KOPT-K1 (cell line): ENCODE results near the gene UBAP2L.
"Not testable (repeated sequence)": the region's sequence is repeated elsewhere in the genome, so short reads cannot be mapped to it uniquely, and the experiment has no call there.

Experiments
- H3K27ac ChIP-seq: fragments of 200-600 bp; sonication (generic); 2 replicates; pipeline ENCODE4 v1.5.1; 2016; ENCODE audit warnings: antibody characterized with exemption, mild to moderate bottlenecking, low read depth, low read length; ENCODE audit not compliant: poor library complexity, severe bottlenecking
- H3K36me3 ChIP-seq: fragments of 200-600 bp; sonication (generic); 2 replicates; pipeline ENCODE4 v1.5.1; 2017; ENCODE audit warnings: antibody characterized with exemption, mild to moderate bottlenecking, low read length, moderate library complexity; ENCODE audit not compliant: insufficient read depth
- H3K9me3 ChIP-seq: fragments of 200-600 bp; sonication (generic); 2 replicates; pipeline ENCODE4 v1.5.1; 2017; ENCODE audit warnings: antibody characterized with exemption, low read length, mild to moderate bottlenecking; ENCODE audit not compliant: insufficient read depth, poor library complexity, severe bottlenecking

The UBAP2L gene

GRCh38 chr1:154190550-154190949 is 30.2 kb upstream of the UBAP2L start:
- Histone ChIP-seq H3K27ac (no peak overlapping the region), H3K9me3 (no peaks in the 10 kb centered on the region)

DNA sequence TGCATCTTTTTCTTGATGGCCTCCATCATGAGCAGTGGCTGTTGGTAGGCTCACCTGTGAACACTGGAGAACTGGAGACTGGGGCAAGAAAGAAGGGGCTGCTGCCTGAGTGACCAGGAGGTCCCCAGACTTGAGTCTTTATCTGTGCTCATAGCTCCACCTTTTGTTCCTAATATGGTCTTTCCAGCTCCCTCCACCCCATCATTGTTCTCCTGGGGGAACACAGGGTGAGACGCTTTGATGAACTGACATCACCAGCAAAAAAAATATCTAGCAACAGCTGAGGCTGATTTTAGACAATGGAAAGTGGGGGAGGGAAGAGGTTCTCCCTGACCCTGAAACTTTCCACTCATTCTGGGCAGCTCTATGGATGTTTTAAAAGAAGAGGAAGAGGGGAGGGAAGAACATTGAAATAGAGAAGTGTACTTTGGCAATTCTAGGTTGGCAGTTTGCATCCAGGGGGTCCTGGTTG is 28.7 kb upstream of the UBAP2L start, which contains the start of gene TPM3:
Gene TPM3, minus strand, starts transcription at position 111 of the 472 bp plus-strand sequence. Its CDS starts 82 bp downstream, at position 29.
- no peaks in the 10 kb centered on the region for H3K9me3 ChIP-seq
- no peak within 1 kb of the TSS for H3K27ac ChIP-seq
- H3K36me3 ChIP-seq: no peaks in the 10 kb centered on the region

More at GRCh38 chr1:154190550-154190949, 30.2 kb upstream of the UBAP2L start:
- no peaks in the 10 kb centered on the region for H3K36me3 ChIP-seq

DNA sequence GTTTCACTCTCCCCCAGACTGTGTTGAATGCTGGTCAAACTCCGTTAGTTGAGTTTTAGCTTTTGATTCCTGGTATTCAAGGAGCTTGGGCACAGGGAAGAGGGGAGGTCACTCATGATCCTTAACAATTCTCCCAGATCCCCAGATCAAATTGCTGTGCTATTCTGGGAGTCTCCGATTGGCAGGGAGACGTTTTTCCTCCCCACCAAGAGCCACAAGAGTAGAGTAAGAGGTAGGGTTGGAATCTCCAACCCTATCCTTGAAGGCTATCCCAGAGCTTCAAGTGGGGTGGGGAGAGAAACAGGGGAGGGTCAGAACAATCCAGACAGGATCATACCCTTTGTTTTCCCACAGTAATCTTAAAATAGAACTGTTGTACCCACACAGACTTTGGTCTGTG is 28.3 kb upstream of the UBAP2L start:
- Histone ChIP-seq H3K36me3 (no peaks in the 10 kb centered on the region), H3K27ac (no peak overlapping the region), H3K9me3 (no peaks in the 10 kb centered on the region)

GRCh38 chr1:154193821-154194220 is 26.9 kb upstream of the UBAP2L start:
- Histone ChIP-seq H3K36me3 (no peaks in the 10 kb centered on the region), H3K27ac (no peak overlapping the region), H3K9me3 (no peaks in the 10 kb centered on the region)

GRCh38 chr1:154198756-154199562 is 21.8 kb upstream of the UBAP2L start:
- no peak overlapping the region for H3K27ac ChIP-seq
- H3K36me3 ChIP-seq: no peaks in the 10 kb centered on the region
- H3K9me3 ChIP-seq: no peaks in the 10 kb centered on the region

GRCh38 chr1:154199563-154199879 is 21.2 kb upstream of the UBAP2L start:
- no peak overlapping the region for H3K27ac ChIP-seq
- no peaks in the 10 kb centered on the region for H3K36me3 ChIP-seq

GRCh38 chr1:154205778-154206177 is 15.0 kb upstream of the UBAP2L start:
- H3K27ac ChIP-seq, H3K9me3 ChIP-seq: not testable (repeated sequence)
- H3K36me3 ChIP-seq: peaks cover 56% of the 10 kb centered on the region

More at GRCh38 chr1:154199563-154199879, 21.2 kb upstream of the UBAP2L start:
- H3K9me3 ChIP-seq: no peaks in the 10 kb centered on the region

- Histone ChIP-seq H3K9me3 (no peaks in the 10 kb centered on the region), H3K36me3 (peaks cover 60% of the 10 kb centered on the region), H3K27ac (no peak within 1 kb of the TSS)
These were observed 14.6 kb upstream of the UBAP2L start, which contains the start of gene CFAP141 for GRCh38 chr1:154206196-154206595. Gene CFAP141 (minus strand): TSS chr1:154206333. CDS start chr1:154206307, 26 bp downstream.

DNA sequence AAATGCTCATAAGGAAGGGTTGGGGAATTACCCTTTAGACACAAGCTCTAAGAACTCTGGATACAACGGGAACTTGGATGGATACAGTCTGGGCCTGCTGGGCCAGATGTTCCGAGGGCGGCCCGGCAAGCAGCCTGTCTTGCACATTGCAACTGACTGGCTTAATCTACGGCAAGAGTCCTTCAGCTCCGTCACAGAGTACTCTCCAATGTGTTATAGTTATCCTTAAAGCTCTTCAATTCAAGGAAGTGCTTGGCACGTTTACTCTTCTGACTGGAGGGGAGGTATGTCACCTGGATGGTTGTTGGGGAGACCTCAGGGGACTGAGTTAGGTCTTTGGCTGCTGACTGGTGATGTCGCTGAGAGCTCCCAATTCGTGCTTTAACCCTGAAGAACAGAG is 13.5 kb upstream of the UBAP2L start:
- no peaks in the 10 kb centered on the region for H3K9me3 ChIP-seq
- H3K36me3 ChIP-seq: peaks cover 70% of the 10 kb centered on the region
- no peak overlapping the region for H3K27ac ChIP-seq

DNA sequence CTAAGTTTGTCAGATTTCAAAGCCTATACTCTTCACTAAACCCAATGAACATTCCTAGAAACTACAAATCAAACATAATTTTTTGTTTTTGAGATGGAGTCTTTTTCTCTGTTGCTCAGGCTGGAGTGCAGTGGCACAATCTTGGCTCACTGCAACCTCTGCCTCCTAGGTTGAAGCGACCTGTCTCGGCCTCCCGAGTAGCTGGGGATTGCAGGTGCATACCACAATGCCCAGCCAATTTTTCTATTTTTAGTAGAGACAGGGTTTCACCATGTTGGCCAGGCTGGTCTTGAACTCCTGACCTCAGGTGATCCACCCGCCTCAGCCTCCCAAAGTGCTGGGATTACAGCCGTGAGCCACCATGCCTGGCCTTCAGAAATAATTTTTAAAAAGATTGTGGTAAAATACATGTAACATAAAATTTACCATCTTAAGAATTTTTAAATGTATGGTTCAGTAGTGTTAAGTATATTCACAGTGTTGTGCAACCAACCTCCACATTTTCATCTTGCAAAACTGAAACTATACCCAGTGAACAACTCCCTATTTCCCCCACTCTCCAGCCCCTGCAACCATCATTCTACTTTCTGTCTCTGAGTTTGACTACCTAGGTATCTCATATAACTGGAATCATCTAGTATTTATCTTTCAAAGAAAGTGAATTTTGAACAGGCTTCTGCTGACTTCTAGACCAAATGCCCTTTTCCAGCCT is 11.9 kb upstream of the UBAP2L start:
- peaks cover 86% of the 10 kb centered on the region for H3K36me3 ChIP-seq
- no peak overlapping the region for H3K27ac ChIP-seq
- H3K9me3 ChIP-seq: no peaks in the 10 kb centered on the region

DNA sequence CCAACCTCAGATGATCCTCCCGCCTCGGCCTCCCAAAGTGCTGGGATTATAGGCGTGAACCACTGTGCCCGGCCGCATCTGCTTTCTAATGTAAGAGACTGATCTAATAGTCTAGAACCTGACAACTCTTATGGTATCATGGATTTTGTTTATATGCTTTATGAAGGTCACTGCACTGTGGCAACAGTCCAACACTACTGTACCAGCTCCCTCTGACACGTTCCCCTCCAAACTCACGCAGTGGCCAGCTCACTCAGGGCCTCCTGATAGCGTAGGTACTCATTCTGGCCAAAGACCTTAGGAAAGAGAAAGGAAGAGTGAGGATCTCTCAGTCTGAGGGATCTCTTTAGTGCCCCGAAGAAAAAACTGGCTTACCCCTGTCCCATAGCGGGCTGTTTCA is 8.7 kb upstream of the UBAP2L start:
- H3K36me3 ChIP-seq: peaks cover 81% of the 10 kb centered on the region
- no peak overlapping the region for H3K27ac ChIP-seq
- H3K9me3 ChIP-seq: no peaks in the 10 kb centered on the region

DNA sequence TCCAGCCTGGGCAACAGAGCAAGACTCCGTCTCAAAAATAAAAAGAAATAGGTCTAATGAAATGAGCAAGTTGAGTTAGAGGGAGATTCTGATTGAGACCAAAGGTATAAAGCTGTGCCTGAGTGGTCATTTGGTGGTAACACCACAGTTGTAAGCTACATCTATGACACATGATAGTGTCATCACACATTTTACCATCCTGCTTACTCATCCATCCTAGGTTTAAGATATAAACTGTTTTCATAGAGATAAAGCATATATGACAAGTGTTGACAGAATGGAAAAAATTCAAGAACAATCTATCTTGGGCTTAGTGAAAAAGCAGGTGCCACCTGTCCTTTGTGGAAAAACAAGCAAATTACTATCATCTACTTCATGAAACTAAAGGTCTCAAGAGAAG is 7.5 kb upstream of the UBAP2L start:
- Histone ChIP-seq H3K27ac (no peak overlapping the region), H3K36me3 (peaks cover 81% of the 10 kb centered on the region)

DNA sequence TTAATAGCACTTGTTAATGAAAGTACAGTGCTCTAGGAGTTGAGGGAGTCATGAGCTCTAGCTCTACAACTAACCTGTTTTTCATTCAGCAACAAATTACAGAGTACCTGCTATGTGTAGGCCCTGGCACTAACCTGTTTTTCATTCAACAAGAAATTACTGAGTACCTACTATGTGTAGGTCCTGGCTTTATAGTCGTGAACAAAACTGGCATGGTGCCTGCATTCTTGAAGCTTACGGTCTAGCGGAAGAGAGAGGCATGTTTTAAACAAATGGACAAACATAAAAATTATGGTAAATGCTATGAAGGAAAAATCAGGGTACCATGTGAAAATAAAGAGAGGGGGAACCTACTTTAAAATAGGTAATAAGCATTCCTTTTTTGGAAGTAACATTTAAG is 2.2 kb upstream of the UBAP2L start:
- Histone ChIP-seq H3K36me3 (peaks cover 40% of the 10 kb centered on the region), H3K27ac (peak overlapping the region; percentile 94), H3K9me3 (no peaks in the 10 kb centered on the region)

More for the DNA sequence above, 7.5 kb upstream of the UBAP2L start:
- no peaks in the 10 kb centered on the region for H3K9me3 ChIP-seq

GRCh38 chr1:154219541-154219940 is 1.2 kb upstream of the UBAP2L start:
- Histone ChIP-seq H3K27ac (peak overlapping the region; percentile 94), H3K36me3 (peaks cover 40% of the 10 kb centered on the region), H3K9me3 (no peaks in the 10 kb centered on the region)

GRCh38 chr1:154220970-154221277 is 169 bp downstream of the UBAP2L start:
- H3K27ac ChIP-seq: peak overlapping the region; percentile 94
- no peaks in the 10 kb centered on the region for H3K9me3 ChIP-seq
- H3K36me3 ChIP-seq: peaks cover 49% of the 10 kb centered on the region
